ENCODE results near the gene NCKAP5. TPM values are rescaled to one million over a fixed set of nuclear protein-coding genes. Genes with fewer than 3 reads are reported as not detected.

NCKAP5 gene
- total RNA-seq, 1 experiment from 2014 or later: not detected

DNA sequence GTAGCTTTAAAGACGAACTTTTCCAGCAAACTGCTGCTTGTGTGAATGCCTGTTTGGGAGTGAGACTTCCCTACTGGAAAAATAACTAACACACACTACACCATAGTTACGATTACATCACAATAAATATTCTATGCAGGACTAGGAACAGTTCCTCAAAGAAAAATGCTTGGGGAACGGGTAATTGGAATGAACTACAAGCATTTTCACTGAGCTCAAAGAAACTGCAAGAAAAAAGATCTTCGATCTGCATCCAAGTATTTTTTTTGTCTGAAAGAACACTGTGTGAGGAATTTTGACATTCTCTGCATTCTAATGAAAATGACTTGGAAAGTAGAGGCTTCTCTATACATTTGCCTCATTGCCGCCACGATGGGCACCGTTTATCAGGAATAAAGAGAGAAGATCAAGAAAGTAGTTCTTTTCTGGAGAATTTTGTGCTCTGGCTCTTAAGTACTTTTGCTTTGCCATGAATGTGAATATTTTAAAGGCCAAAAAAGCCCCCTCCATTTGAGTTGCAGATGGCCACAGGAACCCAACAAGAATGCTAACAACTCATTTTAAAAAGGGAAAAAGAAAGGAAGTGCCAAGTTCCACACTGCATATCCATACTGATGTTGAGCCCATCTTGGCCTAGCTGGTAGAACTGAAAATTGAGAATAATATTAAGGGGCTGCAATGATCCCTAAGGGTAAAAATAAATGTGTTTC is 911.8 kb downstream of the NCKAP5 start:
- H3K9me2 ChIP-seq (ENCODE audit: insufficient read depth): no peaks in the 10 kb centered on the region
- no peak for DNase-seq
- intact Hi-C loops (cut with micrococcal nuclease; ENCODE audit: unreplicated experiment): no loop called here
- no peaks in the 10 kb centered on the region for H3K4me1 ChIP-seq (replicated peaks; ENCODE audit: insufficient read depth)
- CTCF ChIA-PET: no interaction called here
- H4K20me1 ChIP-seq (ENCODE audit: insufficient read depth): no peaks in the 10 kb centered on the region
- POLR2A ChIA-PET (ENCODE audit: unreplicated experiment): no interaction called here
- H3K4me2 ChIP-seq: no peak overlapping the region
- TF ChIP-seq EZH2 (IDR thresholded peaks at IDR 0.05; ENCODE audit: low read depth): no peak
- TF ChIP-seq, protein P1, sequence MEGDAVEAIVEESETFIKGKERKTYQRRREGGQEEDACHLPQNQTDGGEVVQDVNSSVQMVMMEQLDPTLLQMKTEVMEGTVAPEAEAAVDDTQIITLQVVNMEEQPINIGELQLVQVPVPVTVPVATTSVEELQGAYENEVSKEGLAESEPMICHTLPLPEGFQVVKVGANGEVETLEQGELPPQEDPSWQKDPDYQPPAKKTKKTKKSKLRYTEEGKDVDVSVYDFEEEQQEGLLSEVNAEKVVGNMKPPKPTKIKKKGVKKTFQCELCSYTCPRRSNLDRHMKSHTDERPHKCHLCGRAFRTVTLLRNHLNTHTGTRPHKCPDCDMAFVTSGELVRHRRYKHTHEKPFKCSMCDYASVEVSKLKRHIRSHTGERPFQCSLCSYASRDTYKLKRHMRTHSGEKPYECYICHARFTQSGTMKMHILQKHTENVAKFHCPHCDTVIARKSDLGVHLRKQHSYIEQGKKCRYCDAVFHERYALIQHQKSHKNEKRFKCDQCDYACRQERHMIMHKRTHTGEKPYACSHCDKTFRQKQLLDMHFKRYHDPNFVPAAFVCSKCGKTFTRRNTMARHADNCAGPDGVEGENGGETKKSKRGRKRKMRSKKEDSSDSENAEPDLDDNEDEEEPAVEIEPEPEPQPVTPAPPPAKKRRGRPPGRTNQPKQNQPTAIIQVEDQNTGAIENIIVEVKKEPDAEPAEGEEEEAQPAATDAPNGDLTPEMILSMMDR (conservative IDR thresholded peaks at IDR 0.05): no peak
- H2AFZ ChIP-seq: no peak overlapping the region
- no peaks in the 10 kb centered on the region for H3K27me3 ChIP-seq (ENCODE audit: insufficient read depth, low read depth)
- no peak overlapping the region for H3K27ac ChIP-seq
- no TSS peak for BruUV-seq (replicated peaks)
- no peak overlapping the region for H3K4me3 ChIP-seq
- no peaks in the 10 kb centered on the region for H3F3A ChIP-seq (ENCODE audit: insufficient read depth, low read depth)
- H3K9me3 ChIP-seq (ENCODE audit: insufficient read depth, low read depth): no peaks in the 10 kb centered on the region
- no peaks in the 10 kb centered on the region for H3K79me2 ChIP-seq (ENCODE audit: low read depth)
- no peaks in the 10 kb centered on the region for H3K36me3 ChIP-seq (ENCODE audit: low read depth)

DNA sequence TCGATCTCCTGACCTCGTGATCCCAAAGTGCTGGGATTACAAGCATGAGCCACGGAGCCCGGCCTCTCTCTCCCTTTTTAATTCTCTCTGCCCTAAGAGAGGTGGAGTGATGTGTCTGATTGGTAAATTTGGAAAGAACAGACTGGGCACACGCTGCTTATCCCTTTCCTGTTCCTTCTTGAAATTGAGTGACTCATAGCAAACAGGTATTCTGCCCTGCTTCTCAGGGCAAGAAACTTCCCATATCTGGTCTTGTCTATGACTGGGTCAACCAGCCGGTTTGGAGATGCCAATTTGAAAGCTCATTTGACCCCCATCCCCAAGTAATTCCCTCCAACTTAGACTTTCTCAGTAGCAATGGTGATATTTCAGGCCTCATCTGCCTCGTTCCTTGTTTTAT is 913.3 kb downstream of the NCKAP5 start:
- no peak for DNase-seq
- POLR2A ChIA-PET (ENCODE audit: unreplicated experiment): no interaction called here

DNA sequence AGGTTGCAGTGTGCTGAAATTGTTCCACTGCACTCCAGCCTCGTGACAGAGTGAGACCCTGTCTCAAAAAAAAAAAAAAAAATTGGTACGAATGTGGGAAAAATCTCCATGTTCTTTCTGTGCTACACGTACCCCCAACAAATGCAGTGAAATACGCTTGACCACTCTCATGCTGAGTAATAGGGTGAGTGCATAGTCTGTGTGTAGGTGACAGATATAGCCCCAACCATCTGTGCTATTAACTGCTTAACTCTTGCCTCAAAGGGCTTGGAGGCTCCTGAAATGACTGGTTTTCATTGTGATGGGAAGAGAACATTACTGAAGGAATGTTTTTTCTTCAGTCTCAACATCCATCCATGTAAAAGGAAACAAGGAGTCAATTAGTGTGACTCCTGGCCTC is 913.9 kb downstream of the NCKAP5 start:
- ChIA-PET POLR2A (ENCODE audit: unreplicated experiment) (no interaction called here), CTCF (no interaction called here)
- Histone ChIP-seq H2AFZ (no peak overlapping the region), H3K9me2 (ENCODE audit: insufficient read depth) (no peaks in the 10 kb centered on the region), H3K4me2 (no peak overlapping the region), H3K4me1 (replicated peaks; ENCODE audit: insufficient read depth) (no peaks in the 10 kb centered on the region), H4K20me1 (ENCODE audit: insufficient read depth) (no peaks in the 10 kb centered on the region; the same call in 1 of the 2 replicates), H3K27ac (no peak overlapping the region), H3K27me3 (ENCODE audit: insufficient read depth, low read depth) (no peaks in the 10 kb centered on the region), H3K79me2 (ENCODE audit: low read depth) (no peaks in the 10 kb centered on the region), H3F3A (ENCODE audit: insufficient read depth, low read depth) (no peaks in the 10 kb centered on the region), H3K9me3 (ENCODE audit: insufficient read depth, low read depth) (no peaks in the 10 kb centered on the region), H3K36me3 (ENCODE audit: low read depth) (no peaks in the 10 kb centered on the region), H3K4me3 (no peak overlapping the region)
- no TSS peak for BruUV-seq (replicated peaks)
- intact Hi-C loops (cut with micrococcal nuclease; ENCODE audit: unreplicated experiment): no loop called here
- no peak for DNase-seq
- no peak for TF ChIP-seq EZH2 (IDR thresholded peaks at IDR 0.05; ENCODE audit: low read depth)
- TF ChIP-seq, protein P1 (conservative IDR thresholded peaks at IDR 0.05): no peak

More for the DNA sequence above, 913.3 kb downstream of the NCKAP5 start:
- H3K4me3 ChIP-seq: no peak overlapping the region
- no peak overlapping the region for H2AFZ ChIP-seq
- CTCF ChIA-PET: no interaction called here
- H3K27ac ChIP-seq: no peak overlapping the region
- H3K9me2 ChIP-seq (ENCODE audit: insufficient read depth): no peaks in the 10 kb centered on the region
- H3K4me2 ChIP-seq: no peak overlapping the region
- no TSS peak for BruUV-seq (replicated peaks)
- H3K4me1 ChIP-seq (replicated peaks; ENCODE audit: insufficient read depth): no peaks in the 10 kb centered on the region
- H3K36me3 ChIP-seq (ENCODE audit: low read depth): no peaks in the 10 kb centered on the region
- H3F3A ChIP-seq (ENCODE audit: insufficient read depth, low read depth): no peaks in the 10 kb centered on the region
- H3K9me3 ChIP-seq (ENCODE audit: insufficient read depth, low read depth): no peaks in the 10 kb centered on the region
- no peaks in the 10 kb centered on the region for H3K79me2 ChIP-seq (ENCODE audit: low read depth)
- H3K27me3 ChIP-seq (ENCODE audit: insufficient read depth, low read depth): no peaks in the 10 kb centered on the region
- H4K20me1 ChIP-seq (ENCODE audit: insufficient read depth): no peaks in the 10 kb centered on the region; the same call in 1 of the 2 replicates
- TF ChIP-seq, protein P1 (conservative IDR thresholded peaks at IDR 0.05): no peak
- TF ChIP-seq EZH2 (IDR thresholded peaks at IDR 0.05; ENCODE audit: low read depth): no peak
- intact Hi-C loops (cut with micrococcal nuclease; ENCODE audit: unreplicated experiment): no loop called here
